ENCODE measurements around the gene COPA. TPM values are rescaled to one million over a fixed set of nuclear protein-coding genes. Genes with fewer than 3 reads are reported as not detected.

COPA gene
- total and polyA plus RNA-seq, 10 of the 15 experiments (the other 5 are each of a cell fraction or from before 2014, with no cell fraction given): 53.7 to 180 (median 123) TPM

GRCh38 chr1:160340866-160341265 lies 2.2 kb downstream of the COPA start:
- peak overlapping the region; percentile 56 for H3K4me3 ChIP-seq
- H3K27ac ChIP-seq (ENCODE audit: control insufficient read depth, insufficient read depth): peak overlapping the region; percentile 21; the same call in 1 of the 2 replicates
- no peak overlapping the region for H2AFZ ChIP-seq (ENCODE audit: control insufficient read depth, low read depth, low read length)
- H3K4me1 ChIP-seq (ENCODE audit: control insufficient read depth, insufficient read depth, low read length): peaks cover 8% of the 10 kb centered on the region; the same call in 1 of the 2 replicates
- ATAC-seq: no peak
- intact Hi-C loops (cut with micrococcal nuclease; ENCODE audit: unreplicated experiment) (loop anchor here (5.0 kb wide), 1 partner anchor 266 kb away; no protein-coding TSS in a partner anchor), in situ Hi-C loops (cut with MboI) (loop anchor here (25.0 kb wide), 1 partner anchor 1304 kb away; no protein-coding TSS in a partner anchor)
- POLR2A ChIA-PET: interaction anchor here (1.0 kb wide), 1 partner anchor 281 kb away, joined by 3 read pairs; no protein-coding TSS in a partner anchor
- no peak for DNase-seq (ENCODE audit: low read depth, low spot score)
- FAIRE-seq: no peak
- H3K9me3 ChIP-seq (replicated peaks; ENCODE audit: control insufficient read depth, insufficient read depth, low read length): no peaks in the 10 kb centered on the region
- H3K27me3 ChIP-seq (replicated peaks in 1 of 2; ENCODE audit: control insufficient read depth in 2 of 2, insufficient read depth in 2 of 2, low read length in 1 of 2): no peaks in the 10 kb centered on the region
- 10% methylated on average over 2 of the region's 2 CpGs for WGBS (ENCODE audit: insufficient coverage, insufficient replicate concordance, low lambda C conversion rate, missing lambda C conversion rate)
- CTCF ChIA-PET: interaction anchor here (1.5 to 1.7 kb wide), 2 partner anchors 13 to 49 kb away, joined by 4 to 7 read pairs; no protein-coding TSS in a partner anchor
- SMC1A ChIA-PET (ENCODE audit: uncharacterized antibody, unreplicated experiment): interaction anchor here (1.5 kb wide), 1 partner anchor 36 kb away, joined by 4 read pairs; no protein-coding TSS in a partner anchor
- BruUV-seq (replicated peaks): no TSS peak
- H3K36me3 ChIP-seq (ENCODE audit: control insufficient read depth in 2 of 2, insufficient read depth in 2 of 2, low read length in 1 of 2): peaks cover 0 to 18% of the 10 kb centered on the region in 2 experiments; a peak in 3 of 4 replicates
- H3K9ac ChIP-seq (ENCODE audit: control insufficient read depth, insufficient read depth, low read length): peak overlapping the region; percentile 7; the same call in 1 of the 2 replicates
- H3K79me2 ChIP-seq (ENCODE audit: control insufficient read depth, insufficient read depth, low read length): peaks cover 69% of the 10 kb centered on the region
- H4K20me1 ChIP-seq (ENCODE audit: control insufficient read depth, insufficient read depth): no peaks in the 10 kb centered on the region
- H3K4me2 ChIP-seq (ENCODE audit: control insufficient read depth, insufficient read depth): peak overlapping the region; percentile 72
- TF ChIP-seq SUPT20H (IDR thresholded peaks at IDR 0.05; ENCODE audit: borderline replicate concordance, control insufficient read depth, low read depth, low read length): no peak
- 0 out of 2 replicates have a peak, but pooled peaks have one; percentile 23 for TF ChIP-seq POLR2AphosphoS5 (IDR thresholded peaks at IDR 0.05; ENCODE audit: low read length)
- RAD21 ChIA-PET (ENCODE audit: unreplicated experiment): no interaction called here

- Histone ChIP-seq H3K4me1 (ENCODE audit: control insufficient read depth, insufficient read depth, low read length) (0 out of 2 replicates have a peak, but pooled peaks cover 3% of the 10 kb centered on the region), H2AFZ (ENCODE audit: control insufficient read depth, low read depth, low read length) (no peak overlapping the region), H3K27ac (ENCODE audit: control insufficient read depth, insufficient read depth) (no peak overlapping the region), H3K4me2 (ENCODE audit: control insufficient read depth, insufficient read depth) (peak overlapping the region; percentile 72), H3K9ac (ENCODE audit: control insufficient read depth, insufficient read depth, low read length) (no peak overlapping the region), H3K4me3 (peak overlapping the region; percentile 56; the same call in 1 of the 2 replicates), H3K79me2 (ENCODE audit: control insufficient read depth, insufficient read depth, low read length) (peaks cover 65% of the 10 kb centered on the region), H4K20me1 (ENCODE audit: control insufficient read depth, insufficient read depth) (no peaks in the 10 kb centered on the region), H3K9me3 (replicated peaks; ENCODE audit: control insufficient read depth, insufficient read depth, low read length) (no peaks in the 10 kb centered on the region), H3K36me3 (ENCODE audit: control insufficient read depth in 2 of 2, insufficient read depth in 2 of 2, low read length in 1 of 2) (peaks cover 0 to 18% of the 10 kb centered on the region in 2 experiments; a peak in 3 of 4 replicates), H3K27me3 (replicated peaks in 1 of 2; ENCODE audit: control insufficient read depth in 2 of 2, insufficient read depth in 2 of 2, low read length in 1 of 2) (no peaks in the 10 kb centered on the region)
- ATAC-seq: no peak
- intact Hi-C loops (cut with micrococcal nuclease; ENCODE audit: unreplicated experiment) (loop anchor here (5.0 kb wide), 1 partner anchor 267 kb away; no protein-coding TSS in a partner anchor), in situ Hi-C loops (cut with MboI) (loop anchor here (25.0 kb wide), 1 partner anchor 1303 kb away; no protein-coding TSS in a partner anchor)
- FAIRE-seq: no peak
- RAD21 ChIA-PET (ENCODE audit: unreplicated experiment): interaction anchor here (1.0 kb wide), 1 partner anchor 240 kb away, joined by 3 read pairs; no protein-coding TSS in a partner anchor
- BruUV-seq (replicated peaks): no TSS peak
- no peak for DNase-seq (ENCODE audit: low read depth, low spot score)
- CTCF ChIA-PET: interaction anchor here (1.5 to 2.9 kb wide), 6 partner anchors 11 to 88 kb away, joined by 4 to 10 read pairs (median 5); no protein-coding TSS in a partner anchor
- POLR2A ChIA-PET: no interaction called here
- 100% methylated on average over 3 of the region's 3 CpGs for WGBS (ENCODE audit: insufficient coverage, insufficient replicate concordance, low lambda C conversion rate, missing lambda C conversion rate)
- SMC1A ChIA-PET (ENCODE audit: uncharacterized antibody, unreplicated experiment): interaction anchor here (0.9 to 1.8 kb wide), 5 partner anchors 11 to 235 kb away, joined by 3 to 7 read pairs (median 4); no protein-coding TSS in a partner anchor
- TF ChIP-seq MTA2 (IDR thresholded peaks at IDR 0.05; ENCODE audit: low read depth): no peak
- no peak for TF ChIP-seq CHD1 (IDR thresholded peaks at IDR 0.05; ENCODE audit: low read depth, low read length)
- TF ChIP-seq E4F1 (IDR thresholded peaks at IDR 0.05; ENCODE audit: borderline replicate concordance, partially characterized antibody): no peak
- no peak for TF ChIP-seq BHLHE40 (IDR thresholded peaks at IDR 0.05; ENCODE audit: borderline replicate concordance in 1 of 2, low read depth in 2 of 2, low read length in 1 of 2)
- TF ChIP-seq CBX3 (IDR thresholded peaks at IDR 0.05; ENCODE audit: borderline replicate concordance, low read depth): no peak
- TF ChIP-seq EED (IDR thresholded peaks at IDR 0.05; ENCODE audit: low read depth): no peak
- no peak for TF ChIP-seq MLLT1 (IDR thresholded peaks at IDR 0.05)
- no peak for TF ChIP-seq SMC3 (IDR thresholded peaks at IDR 0.05; ENCODE audit: borderline replicate concordance, low read length)
Observed at GRCh38 chr1:160340146-160340545, 2.9 kb downstream of the COPA start.

Measured in GM12878 (cell line).